ENCODE measurements around the gene MAP6D1.

DNA sequence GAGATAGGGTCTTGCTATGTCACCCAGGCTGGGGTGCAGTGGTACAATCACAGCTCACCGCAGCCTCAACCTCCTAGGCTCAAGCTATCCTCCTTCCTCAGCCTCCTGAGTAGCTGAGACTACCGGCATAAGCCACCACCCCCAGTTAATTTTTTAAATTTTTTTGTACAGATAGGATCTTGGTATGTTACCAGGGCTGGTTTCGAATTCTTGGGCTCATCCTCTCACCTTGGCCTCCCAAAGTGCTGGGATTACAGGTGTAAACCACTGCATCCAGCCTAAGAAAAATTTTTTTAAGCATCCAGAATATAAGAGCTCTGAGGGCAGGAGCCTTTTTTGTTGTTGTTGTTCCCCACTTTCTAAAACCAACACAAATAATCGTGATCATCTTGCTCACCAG is 14.4 kb upstream of the MAP6D1 start:
- no peak for TF ChIP-seq POLR2A (IDR thresholded peaks at IDR 0.05; ENCODE audit: low read depth, low read length)
- TF ChIP-seq POLR2AphosphoS5 (IDR thresholded peaks at IDR 0.05; ENCODE audit: low read depth, low read length), result no peak
- no peak for TF ChIP-seq TAF1 (IDR thresholded peaks at IDR 0.05; ENCODE audit: borderline replicate concordance, low read depth, low read length)
